ENCODE results near the gene ZNF423.
"Not testable (repeated sequence)": the region's sequence is repeated elsewhere in the genome, so short reads cannot be mapped to it uniquely, and the experiment has no call there.

Gene ZNF423

DNA sequence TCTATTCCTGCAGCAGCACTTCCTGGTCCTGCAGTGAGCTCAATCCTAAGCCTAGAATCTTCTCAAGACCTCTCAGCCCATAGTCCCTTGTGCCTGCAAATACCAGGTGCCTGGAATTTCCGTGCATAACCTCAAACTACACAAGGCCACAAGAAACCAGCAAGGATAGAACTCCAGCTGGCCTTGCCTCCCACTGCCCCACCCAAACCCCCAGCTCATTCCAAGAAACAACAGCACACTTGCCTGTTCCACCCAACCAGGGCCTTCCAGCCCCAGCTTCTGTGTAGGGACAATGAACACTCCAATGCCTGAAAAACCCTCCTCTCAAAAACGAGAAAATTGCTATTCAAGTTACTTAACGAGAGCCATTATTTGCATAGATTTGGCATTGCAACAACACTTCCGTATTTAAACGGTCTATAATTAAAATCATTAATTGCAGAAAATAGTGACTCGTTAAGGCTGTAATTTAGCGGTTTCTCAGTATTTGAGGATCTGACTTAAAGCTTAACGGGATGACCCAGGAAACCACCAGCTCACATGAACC lies 335.3 kb downstream of the ZNF423 start:
- DNase-seq (ENCODE audit: low read depth in 1 of 2, low spot score in 1 of 2), result no peak

GRCh38 chr16:49519741-49520140 lies 336.2 kb downstream of the ZNF423 start:
- no peak for DNase-seq (ENCODE audit: low read depth in 1 of 2, low spot score in 1 of 2)

GRCh38 chr16:49519008-49519656 lies 336.8 kb downstream of the ZNF423 start:
- no peak for DNase-seq (ENCODE audit: low read depth in 1 of 2, low spot score in 1 of 2)

- DNase-seq (ENCODE audit: low read depth in 1 of 2, low spot score in 1 of 2), result no peak
Observed at GRCh38 chr16:49516382-49517036, 339.4 kb downstream of the ZNF423 start.

- DNase-seq (ENCODE audit: low read depth in 1 of 2, low spot score in 1 of 2), result no peak
Observed at GRCh38 chr16:49515861-49516260, 340.1 kb downstream of the ZNF423 start.

- no peak for DNase-seq (ENCODE audit: low read depth in 1 of 2, low spot score in 1 of 2)
Observed at GRCh38 chr16:49515016-49515565, 340.8 kb downstream of the ZNF423 start.

DNA sequence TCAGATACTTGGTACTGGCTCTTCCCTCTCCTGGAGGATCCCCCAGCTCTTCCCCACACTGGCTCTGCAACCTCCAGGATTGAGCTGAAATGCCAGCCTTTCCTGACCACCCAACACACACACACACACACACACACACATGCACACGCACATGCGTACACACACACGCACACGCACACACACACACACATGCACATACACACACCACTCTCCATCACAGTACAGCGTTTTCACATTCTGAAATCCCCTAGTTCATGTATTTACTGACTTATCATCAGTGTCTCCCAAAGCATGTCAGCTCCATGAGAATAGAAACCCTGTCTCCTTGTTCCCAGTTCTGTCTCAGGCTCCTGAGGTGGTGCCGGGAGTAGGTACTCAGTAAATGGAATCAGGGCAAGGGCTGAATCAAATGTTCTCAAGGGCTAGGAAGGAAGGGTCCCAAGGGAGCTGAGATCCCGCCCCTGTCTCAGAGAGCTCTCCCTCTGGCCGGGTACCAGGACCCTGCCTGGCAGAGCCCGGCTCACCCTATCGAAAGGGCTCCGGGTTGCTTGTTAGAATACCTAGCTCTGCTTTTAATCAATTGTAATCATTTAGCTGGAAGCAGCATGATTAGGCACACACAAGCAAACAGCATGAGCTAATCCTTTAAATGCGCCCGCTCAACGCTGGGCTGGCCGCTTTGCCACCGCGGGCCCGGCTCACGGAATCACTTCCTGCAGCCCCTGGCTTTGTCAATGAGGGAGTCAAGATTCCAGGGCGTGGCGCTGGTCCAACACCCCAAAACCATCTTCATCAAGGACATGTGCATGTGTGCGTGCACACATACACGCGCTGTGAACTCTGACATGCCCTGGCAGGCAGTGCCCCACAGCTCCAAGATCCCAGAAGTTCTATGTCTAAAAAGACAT lies 341.6 kb downstream of the ZNF423 start:
- DNase-seq (ENCODE audit: low read depth in 1 of 2, low spot score in 1 of 2), result no peak

DNA sequence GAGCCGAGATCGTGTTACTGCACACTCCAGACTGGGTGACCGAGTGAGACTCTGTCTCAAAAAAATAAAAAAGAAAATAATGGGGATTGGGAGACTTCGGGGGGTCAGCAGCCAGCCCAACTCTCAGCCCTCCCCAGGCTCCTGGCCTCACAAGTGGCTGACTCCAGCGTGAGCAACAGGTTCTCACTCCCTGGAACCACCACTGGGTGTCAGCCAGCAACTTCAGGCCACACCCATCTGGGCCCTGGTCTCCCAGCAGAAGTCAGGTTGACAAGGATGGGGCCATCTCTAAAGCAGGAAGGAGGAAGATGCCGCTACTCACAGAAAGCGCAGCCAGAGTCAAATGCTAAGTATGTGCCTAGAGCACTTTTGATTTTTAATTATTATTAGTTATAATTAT lies 342.9 kb downstream of the ZNF423 start:
- DNase-seq (ENCODE audit: low read depth in 1 of 2, low spot score in 1 of 2), result no peak

DNA sequence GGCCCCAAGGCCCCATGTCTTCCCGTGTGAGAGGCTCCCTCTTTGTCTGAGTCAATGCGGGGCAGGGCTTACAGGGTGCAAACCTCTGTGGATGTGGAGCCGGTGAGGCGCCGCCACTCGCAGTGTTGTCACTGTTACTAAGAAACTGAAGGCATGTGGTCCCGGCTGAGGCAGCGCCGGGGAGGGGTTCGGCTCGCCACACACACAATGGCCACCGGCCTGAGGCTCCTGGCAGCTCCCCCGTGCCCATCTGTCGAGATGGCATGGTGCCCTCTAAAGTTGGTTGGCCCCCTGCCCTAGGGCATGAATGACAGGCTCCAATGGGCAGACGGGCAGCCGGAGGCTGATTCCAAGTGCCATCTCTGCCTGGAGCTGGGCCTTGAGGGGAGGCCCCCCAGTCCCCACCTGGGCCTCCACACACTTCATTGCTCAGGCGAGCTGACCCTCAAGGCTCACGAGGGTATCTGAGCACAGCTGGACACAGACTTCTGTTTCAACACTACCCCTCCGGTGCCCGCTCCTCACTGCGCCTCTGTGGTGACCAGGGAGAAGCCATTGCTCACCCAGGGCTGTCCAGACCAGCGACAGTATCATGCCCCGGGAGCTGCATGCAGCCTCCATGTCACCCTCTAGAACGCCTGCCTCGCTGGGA lies 345.1 kb downstream of the ZNF423 start:
- DNase-seq (ENCODE audit: low read depth in 1 of 2, low spot score in 1 of 2), result no peak

DNA sequence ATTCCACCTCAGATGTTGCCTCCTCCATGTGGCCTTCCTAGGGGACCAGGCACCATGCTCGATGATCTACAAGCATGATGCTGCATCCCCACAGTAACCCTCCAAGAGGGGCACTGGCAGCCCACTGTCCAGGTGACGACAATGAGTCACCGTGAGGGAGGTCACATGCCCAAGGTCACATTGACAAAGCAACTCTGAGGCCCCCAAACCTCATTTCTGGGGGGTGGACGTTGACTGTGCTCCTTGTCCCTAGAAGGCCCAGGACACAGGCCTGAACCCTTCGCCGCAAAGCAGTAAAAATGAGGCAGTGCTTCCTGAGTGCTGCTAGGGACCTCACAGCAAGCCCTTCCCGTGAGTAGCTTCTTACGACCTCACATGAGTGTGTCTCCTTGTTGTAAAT lies 345.8 kb downstream of the ZNF423 start:
- no peak for DNase-seq (ENCODE audit: low read depth in 1 of 2, low spot score in 1 of 2)

GRCh38 chr16:49506058-49507013 lies 349.6 kb downstream of the ZNF423 start:
- not testable (repeated sequence) for DNase-seq (ENCODE audit: low read depth in 1 of 2, low spot score in 1 of 2)

GRCh38 chr16:49505556-49505955 lies 350.4 kb downstream of the ZNF423 start:
- DNase-seq (ENCODE audit: low read depth in 1 of 2, low spot score in 1 of 2), result no peak

DNA sequence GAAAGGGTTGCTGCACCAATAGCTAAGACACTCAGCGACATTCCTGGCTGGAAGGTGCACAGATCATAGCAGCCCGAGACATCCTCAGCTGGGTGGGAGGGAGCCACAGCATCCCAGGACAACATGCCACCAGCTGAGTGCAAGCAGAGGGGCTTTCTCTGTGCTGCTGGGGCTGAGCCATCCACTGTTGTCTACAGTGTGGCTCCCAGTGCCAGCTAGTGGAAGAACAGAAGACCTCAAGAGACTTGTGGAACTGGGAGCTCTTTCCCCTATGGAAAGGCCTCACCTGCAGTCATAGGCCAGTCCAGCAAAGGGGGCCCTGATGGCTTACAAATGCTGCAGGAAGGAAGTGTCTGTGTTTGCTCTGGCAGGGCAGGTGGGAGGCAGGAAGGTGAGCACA lies 351.3 kb downstream of the ZNF423 start:
- DNase-seq (ENCODE audit: low read depth in 1 of 2, low spot score in 1 of 2), result no peak

GRCh38 chr16:49504023-49504364 lies 351.9 kb downstream of the ZNF423 start:
- DNase-seq (ENCODE audit: low read depth in 1 of 2, low spot score in 1 of 2), result no peak

DNA sequence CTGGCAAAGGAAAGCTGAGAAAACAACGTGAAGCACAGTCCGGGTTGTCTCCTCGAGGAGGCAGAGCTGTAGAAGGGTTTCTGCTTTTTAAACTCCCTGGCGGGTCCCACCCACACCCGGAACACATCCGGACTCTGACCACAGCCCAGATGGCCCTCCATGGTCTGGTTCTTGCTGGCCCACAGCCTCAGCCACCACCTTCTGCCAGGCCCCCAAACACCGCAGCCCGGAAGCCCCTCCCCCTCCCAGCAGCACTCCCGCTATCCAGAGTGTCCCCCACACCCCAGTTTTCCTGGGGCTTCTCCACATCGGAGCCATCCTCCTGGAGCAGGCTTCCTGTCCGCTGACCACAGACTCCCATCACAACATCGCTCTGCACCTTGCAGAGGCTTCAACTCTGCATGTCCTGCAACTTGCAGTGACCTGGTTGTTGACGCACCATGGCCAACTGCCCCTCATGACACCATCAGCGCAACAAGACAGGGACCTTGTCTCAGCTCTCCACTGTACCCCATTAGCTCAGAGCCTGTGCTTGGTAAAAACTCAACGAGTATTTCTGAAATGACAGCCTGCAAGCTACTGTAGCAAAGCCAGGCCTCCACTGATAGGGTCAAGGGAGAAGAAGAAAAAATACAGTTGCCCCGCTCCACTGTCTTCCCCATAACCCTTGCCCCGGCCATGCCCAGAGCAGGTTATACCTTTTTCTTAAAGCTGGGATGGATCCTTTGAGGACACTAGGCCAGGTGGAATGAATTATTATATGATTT lies 352.5 kb downstream of the ZNF423 start:
- DNase-seq (ENCODE audit: low read depth in 1 of 2, low spot score in 1 of 2), result no peak

- no peak for DNase-seq (ENCODE audit: low read depth in 1 of 2, low spot score in 1 of 2)
Observed at GRCh38 chr16:49502136-49502881, 353.6 kb downstream of the ZNF423 start.

DNA sequence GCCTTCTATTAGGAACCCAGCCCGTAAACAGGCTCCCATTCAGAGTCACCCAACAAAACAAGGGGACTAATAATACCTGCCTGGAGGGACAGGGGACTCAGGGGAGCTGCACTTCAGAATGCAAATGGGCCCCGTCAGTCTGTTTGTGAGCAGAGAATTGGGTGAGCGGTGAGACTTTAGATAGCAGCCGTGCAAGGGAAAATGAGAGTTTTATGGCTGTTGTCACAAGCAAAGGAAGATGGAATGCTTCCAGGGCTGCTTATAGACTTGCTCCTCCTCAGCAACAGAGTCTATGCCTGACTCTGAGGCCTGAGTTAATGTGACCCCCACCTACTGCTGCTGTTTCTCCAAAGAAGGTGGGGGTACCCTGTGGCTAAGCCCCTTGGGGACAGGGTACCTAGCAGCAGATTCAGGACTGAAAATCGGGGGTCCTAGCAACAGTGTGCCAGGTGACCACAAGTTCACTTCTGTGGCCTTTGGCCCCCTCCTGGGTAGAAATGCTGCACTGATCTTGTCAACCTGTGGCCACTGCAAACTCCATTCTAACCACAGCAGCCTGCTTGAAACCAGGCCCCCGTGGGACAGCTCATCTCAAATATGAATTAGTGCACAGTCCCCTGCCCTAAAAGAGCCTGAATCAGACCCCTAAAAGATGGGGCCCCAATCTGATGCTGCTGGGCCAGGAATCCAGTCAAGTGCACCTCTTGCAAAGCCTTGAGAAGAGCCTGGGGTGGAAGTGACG lies 355.9 kb downstream of the ZNF423 start:
- no peak for DNase-seq (ENCODE audit: low read depth in 1 of 2, low spot score in 1 of 2)

GRCh38 chr16:49499414-49499785 lies 356.5 kb downstream of the ZNF423 start:
- no peak for DNase-seq (ENCODE audit: low read depth in 1 of 2, low spot score in 1 of 2)

Data from stimulated activated CD4-positive, alpha-beta T cell treated with anti-CD3 and anti-CD28 coated beads, Interleukin-15, amount 100 ng/mL, for 1 hour (primary cell).